AG04450 (cell line): ENCODE data around the gene GMDS. TPM values are rescaled to one million over a fixed set of nuclear protein-coding genes. Genes with fewer than 3 reads are reported as not detected.

Experiments
- CTCF ChIA-PET: fragments of 300-600, 350-600 bp; formaldehyde crosslinking; extraction: SDS; loops from one replicate; lab custom pipeline; 2022; ENCODE audit warnings: antibody characterized with exemption, inconsistent platforms; lab: Charles Lee
- POLR2A ChIA-PET: fragments of 350-600 bp; formaldehyde crosslinking; extraction: SDS; loops from one replicate; lab custom pipeline; 2021; ENCODE audit warnings: antibody characterized with exemption, inconsistent platforms; lab: Yijun Ruan, JAX
- DNase-seq: peaks from one replicate; pipeline ENCODE4 v3.0.0-alpha.2; 2011; ENCODE audit warnings: low read depth, low spot score
- H3K27ac ChIP-seq: one replicate; pipeline ENCODE4 v1.5.1; 2012; ENCODE audit warnings: low read depth, low read length, control low read depth
- H3K27me3 ChIP-seq: one replicate; pipeline ENCODE4 v1.6.0; 2012; ENCODE audit warnings: low read length; ENCODE audit not compliant: control insufficient read depth, insufficient read depth
- H3K4me3 ChIP-seq: 2 replicates; pipeline ENCODE4 v1.5.1; 2011; ENCODE audit warnings: mild to moderate bottlenecking, low read depth, low read length, control low read depth
- H3K9me3 ChIP-seq: 2 replicates; pipeline ENCODE4 v1.5.1; 2012; ENCODE audit warnings: low read length; ENCODE audit not compliant: control insufficient read depth, insufficient read depth
- CTCF ChIP-seq: IDR thresholded peaks from 2 replicates; pipeline ENCODE4 v1.5.1; 2011; ENCODE audit warnings: low read depth, low read length, control low read depth, inconsistent platforms
- polyA plus RNA-seq: library from polyadenylated mRNA; depleted of rRNA; stranded (reverse); fragments of >200 nt; gene quantifications from 2 replicates; pipeline ENCODE4 v1.2.3, GENCODE V29; 2011

Gene GMDS
- polyA plus RNA-seq, 1 experiment, result 26.4 TPM

GRCh38 chr6:1620504-1621069 is 624.8 kb downstream of the GMDS start:
- no peak for DNase-seq
- Histone ChIP-seq H3K4me3 (no peak overlapping the region), H3K27me3 (peaks cover 12% of the 10 kb centered on the region), H3K27ac (no peak overlapping the region), H3K9me3 (peaks cover 15% of the 10 kb centered on the region; the same call in 1 of the 2 replicates)
- TF ChIP-seq CTCF, result no peak
- ChIA-PET POLR2A (no interaction called here), CTCF (no interaction called here)

GRCh38 chr6:1619673-1620503 is 625.5 kb downstream of the GMDS start:
- ChIA-PET POLR2A (no interaction called here), CTCF (interaction anchor here (0.7 kb wide), 1 partner anchor 9 kb away, joined by 5 read pairs; no protein-coding TSS in a partner anchor)
- no peak for DNase-seq
- peaks cover 21% of the 10 kb centered on the region for H3K9me3 ChIP-seq
- no peak overlapping the region for H3K27ac ChIP-seq
- H3K27me3 ChIP-seq, result peaks cover 9% of the 10 kb centered on the region
- no peak overlapping the region for H3K4me3 ChIP-seq
- TF ChIP-seq CTCF, result no peak

- DNase-seq, result no peak
- Histone ChIP-seq H3K9me3 (peaks cover 23% of the 10 kb centered on the region), H3K27ac (no peak overlapping the region), H3K27me3 (peaks cover 12% of the 10 kb centered on the region), H3K4me3 (no peak overlapping the region)
- ChIA-PET POLR2A (no interaction called here), CTCF (interaction anchor here (0.7 kb wide), 1 partner anchor 10 kb away, joined by 5 read pairs; no protein-coding TSS in a partner anchor)
- TF ChIP-seq CTCF, result no peak
These were observed 626.2 kb downstream of the GMDS start for GRCh38 chr6:1619098-1619672.

GRCh38 chr6:1618311-1619097 is 626.9 kb downstream of the GMDS start:
- no peak for DNase-seq
- POLR2A ChIA-PET, result no interaction called here
- CTCF ChIA-PET, result interaction anchor here (1.0 kb wide), 1 partner anchor 486 kb away, joined by 5 read pairs; no protein-coding TSS in a partner anchor
- Histone ChIP-seq H3K9me3 (peaks cover 26% of the 10 kb centered on the region), H3K27ac (no peak overlapping the region), H3K4me3 (no peak overlapping the region), H3K27me3 (peaks cover 12% of the 10 kb centered on the region)
- no peak for TF ChIP-seq CTCF
